Panc1 (cell line): ENCODE results near the gene MTFP1.
"Not testable (repeated sequence)": the region's sequence is repeated elsewhere in the genome, so short reads cannot be mapped to it uniquely, and the experiment has no call there.

Source experiments
- SIN3A ChIP-seq: IDR thresholded peaks from 2 replicates; pipeline ENCODE4 v1.6.1; 2012; ENCODE audit warnings: low read depth, mild to moderate bottlenecking, low read length, moderate library complexity, borderline replicate concordance; ENCODE audit not compliant: insufficient read depth
- TF ChIP-seq, protein P1 (sequence below): fragments of 450-650 bp; IDR thresholded peaks from 2 replicates; pipeline ENCODE4 v1.5.1; 2017; ENCODE audit warnings: mild to moderate bottlenecking

DNA sequence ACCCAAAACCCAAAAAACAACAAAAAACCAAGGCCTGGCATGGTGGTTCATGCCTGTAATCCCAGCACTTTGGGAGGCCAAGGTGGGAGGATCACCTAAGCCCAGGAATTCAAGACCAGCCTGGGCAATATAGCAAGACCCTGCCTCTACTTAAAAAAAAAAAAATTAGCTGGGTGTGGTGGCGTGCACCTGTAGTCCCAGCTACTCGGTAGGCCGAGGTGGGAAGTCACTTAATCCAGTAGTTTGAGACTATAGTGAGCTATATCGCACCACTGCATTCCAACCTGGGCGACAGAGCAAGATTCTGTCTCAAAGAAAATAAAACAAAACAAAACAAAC, 22.8 kb upstream of the MTFP1 start:
- not testable (repeated sequence) for TF ChIP-seq SIN3A
- TF ChIP-seq, protein P1, sequence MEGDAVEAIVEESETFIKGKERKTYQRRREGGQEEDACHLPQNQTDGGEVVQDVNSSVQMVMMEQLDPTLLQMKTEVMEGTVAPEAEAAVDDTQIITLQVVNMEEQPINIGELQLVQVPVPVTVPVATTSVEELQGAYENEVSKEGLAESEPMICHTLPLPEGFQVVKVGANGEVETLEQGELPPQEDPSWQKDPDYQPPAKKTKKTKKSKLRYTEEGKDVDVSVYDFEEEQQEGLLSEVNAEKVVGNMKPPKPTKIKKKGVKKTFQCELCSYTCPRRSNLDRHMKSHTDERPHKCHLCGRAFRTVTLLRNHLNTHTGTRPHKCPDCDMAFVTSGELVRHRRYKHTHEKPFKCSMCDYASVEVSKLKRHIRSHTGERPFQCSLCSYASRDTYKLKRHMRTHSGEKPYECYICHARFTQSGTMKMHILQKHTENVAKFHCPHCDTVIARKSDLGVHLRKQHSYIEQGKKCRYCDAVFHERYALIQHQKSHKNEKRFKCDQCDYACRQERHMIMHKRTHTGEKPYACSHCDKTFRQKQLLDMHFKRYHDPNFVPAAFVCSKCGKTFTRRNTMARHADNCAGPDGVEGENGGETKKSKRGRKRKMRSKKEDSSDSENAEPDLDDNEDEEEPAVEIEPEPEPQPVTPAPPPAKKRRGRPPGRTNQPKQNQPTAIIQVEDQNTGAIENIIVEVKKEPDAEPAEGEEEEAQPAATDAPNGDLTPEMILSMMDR: not testable (repeated sequence)
